H9 (cell line): ENCODE results near the gene PTOV1. TPM values are rescaled to one million over a fixed set of nuclear protein-coding genes. Genes with fewer than 3 reads are reported as not detected.

Source experiments
- DNase-seq: peaks from one replicate; pipeline ENCODE4 v3.0.0-alpha.2; 2017
- H2AFZ ChIP-seq: one replicate; pipeline ENCODE4 v1.6.1; 2013; ENCODE audit warnings: mild to moderate bottlenecking, low read length, control low read depth, moderate library complexity
- H2AK5ac ChIP-seq: 2 replicates; pipeline ENCODE4 v1.6.1; 2013; ENCODE audit warnings: low read length, control low read depth, mixed read lengths; ENCODE audit not compliant: insufficient read length
- H2BK120ac ChIP-seq: one replicate; pipeline ENCODE4 v1.6.1; 2013; ENCODE audit warnings: low read depth, mild to moderate bottlenecking, low read length, control low read depth, inconsistent platforms; ENCODE audit not compliant: poor library complexity, severe bottlenecking
- H2BK12ac ChIP-seq: 2 replicates; pipeline ENCODE4 v1.6.1; 2013; ENCODE audit warnings: low read length, control low read depth, mixed read lengths, low read depth; ENCODE audit not compliant: insufficient read length
- H2BK15ac ChIP-seq: 2 replicates; pipeline ENCODE4 v1.6.1; 2013; ENCODE audit warnings: low read depth, low read length, control low read depth
- H2BK20ac ChIP-seq: one replicate; pipeline ENCODE4 v1.6.1; 2013; ENCODE audit warnings: low read depth, mild to moderate bottlenecking, low read length, control low read depth, inconsistent platforms; ENCODE audit not compliant: poor library complexity, severe bottlenecking
- H2BK5ac ChIP-seq: 2 replicates; pipeline ENCODE4 v1.6.1; 2013; ENCODE audit warnings: low read length, control low read depth, mixed read lengths; ENCODE audit not compliant: insufficient read length
- H3K14ac ChIP-seq: 2 replicates; pipeline ENCODE4 v1.6.1; 2013; ENCODE audit warnings: low read length, control low read depth; ENCODE audit not compliant: insufficient read depth
- H3K18ac ChIP-seq: 2 replicates; pipeline ENCODE4 v1.6.1; 2013; ENCODE audit warnings: low read depth, mild to moderate bottlenecking, mixed read lengths, low read length, control low read depth; ENCODE audit not compliant: insufficient read length
- H3K23ac ChIP-seq: 2 replicates; pipeline ENCODE4 v1.6.1; 2013; ENCODE audit warnings: low read length, control low read depth, mixed read lengths, low read depth; ENCODE audit not compliant: insufficient read length
- H3K23me2 ChIP-seq: 2 replicates; pipeline ENCODE4 v1.6.1; 2013; ENCODE audit warnings: low read depth, mild to moderate bottlenecking, mixed read lengths, low read length, control low read depth; ENCODE audit not compliant: insufficient read length, poor library complexity, severe bottlenecking
- H3K27ac ChIP-seq: 2 replicates; pipeline ENCODE4 v1.5.1; 2013; ENCODE audit warnings: low read length, control low read depth, mixed read lengths, low read depth; ENCODE audit not compliant: insufficient read length
- H3K27me3 ChIP-seq: 2 replicates; pipeline ENCODE4 v1.6.1; 2013; ENCODE audit warnings: low read length, control low read depth, inconsistent platforms; ENCODE audit not compliant: insufficient read depth
- H3K4ac ChIP-seq: 2 replicates; pipeline ENCODE4 v1.6.1; 2013; ENCODE audit warnings: low read depth, mild to moderate bottlenecking, control low read depth, inconsistent platforms, low read length, moderate library complexity
- H3K4me1 ChIP-seq: 2 replicates; pipeline ENCODE4 v1.6.1; 2013; ENCODE audit warnings: low read length, control low read depth, inconsistent platforms; ENCODE audit not compliant: insufficient read depth
- H3K4me2 ChIP-seq: 2 replicates; pipeline ENCODE4 v1.6.1; 2013; ENCODE audit warnings: low read length, control low read depth, mixed read lengths; ENCODE audit not compliant: insufficient read length, insufficient read depth
- H3K56ac ChIP-seq: 2 replicates; pipeline ENCODE4 v1.6.1; 2013; ENCODE audit warnings: low read depth, mild to moderate bottlenecking, mixed read lengths, low read length, control low read depth; ENCODE audit not compliant: insufficient read length
- H3K79me1 ChIP-seq: 2 replicates; pipeline ENCODE4 v1.6.1; 2013; ENCODE audit warnings: low read depth, mild to moderate bottlenecking, moderate library complexity, low read length, control low read depth, inconsistent platforms; ENCODE audit not compliant: insufficient read depth, poor library complexity, severe bottlenecking
- H3K79me2 ChIP-seq: 2 replicates; pipeline ENCODE4 v1.6.1; 2013; ENCODE audit warnings: low read length, control low read depth, inconsistent platforms; ENCODE audit not compliant: insufficient read depth
- H3K9ac ChIP-seq: 2 replicates; pipeline ENCODE4 v1.6.1; 2013; ENCODE audit warnings: low read length, control low read depth, mixed read lengths; ENCODE audit not compliant: insufficient read length; ENCODE audit errors: extremely low read depth
- H3K9me3 ChIP-seq: one replicate; pipeline ENCODE4 v1.6.1; 2013; ENCODE audit warnings: low read depth, low read length, inconsistent platforms; ENCODE audit not compliant: control insufficient read depth
- H3T11ph ChIP-seq: one replicate; pipeline ENCODE4 v1.6.1; 2013; ENCODE audit warnings: mild to moderate bottlenecking, low read length, control low read depth, inconsistent platforms
- H4K20me1 ChIP-seq: one replicate; pipeline ENCODE4 v1.6.1; 2013; ENCODE audit not compliant: control insufficient read depth, insufficient read length, insufficient read depth
- H4K5ac ChIP-seq: 2 replicates; pipeline ENCODE4 v1.6.1; 2013; ENCODE audit warnings: low read depth, mild to moderate bottlenecking, mixed read lengths, low read length, control low read depth; ENCODE audit not compliant: insufficient read length
- H4K8ac ChIP-seq: replicated peaks from 2 replicates; pipeline ENCODE4 v1.6.1; 2013; ENCODE audit warnings: low read length, control low read depth, mixed read lengths, low read depth; ENCODE audit not compliant: insufficient read length
- H4K91ac ChIP-seq: 2 replicates; pipeline ENCODE4 v1.6.1; 2013; ENCODE audit warnings: low read depth, mild to moderate bottlenecking, moderate library complexity, mixed read lengths, low read length, control low read depth; ENCODE audit not compliant: insufficient read length
- H3K27ac Mint-ChIP-seq, 3 experiments: 2 replicates in 2 of 3; 3 replicates in 1 of 3; pipeline ENCODE4 v1.8.0; 2020 to 2021; ENCODE audit warnings: mixed read lengths in 3 of 3, mild to moderate bottlenecking in 1 of 3, moderate library complexity in 1 of 3
- H3K27me3 Mint-ChIP-seq: 2 replicates; pipeline ENCODE4 v1.8.0; 2021; ENCODE audit warnings: low read depth, mild to moderate bottlenecking, moderate library complexity, mixed read lengths
- H3K36me3 Mint-ChIP-seq, 3 experiments: 2 replicates in 2 of 3; 3 replicates in 1 of 3; pipeline ENCODE4 v1.8.0; 2020 to 2021; ENCODE audit warnings: low read depth in 3 of 3, mixed read lengths in 3 of 3; ENCODE audit not compliant: insufficient read depth in 1 of 3
- H3K4me1 Mint-ChIP-seq, 2 experiments: 2 replicates each; pipeline ENCODE4 v1.8.0; 2020; ENCODE audit warnings: mixed read lengths in 2 of 2
- H3K4me3 Mint-ChIP-seq, 2 experiments: 2 replicates in 1 of 2; 3 replicates in 1 of 2; pipeline ENCODE4 v1.8.0; 2020 to 2021; ENCODE audit warnings: mild to moderate bottlenecking in 2 of 2, mixed read lengths in 2 of 2, moderate library complexity in 1 of 2
- H3K9me3 Mint-ChIP-seq, 2 experiments: 2 replicates in 1 of 2; 3 replicates in 1 of 2; pipeline ENCODE4 v1.8.0; 2020; ENCODE audit warnings: mild to moderate bottlenecking in 2 of 2, mixed read lengths in 2 of 2, moderate library complexity in 1 of 2
- WGBS: extraction: QIAGEN DNeasy Blood & Tissue Kit; methylation state at CpG from one replicate; pipeline ENCODE4 v1.1.7; 2013; ENCODE audit warnings: missing lambda C conversion rate, low lambda C conversion rate, mixed read lengths; ENCODE audit not compliant: insufficient read length; ENCODE audit errors: extremely low coverage; 5-methylcytosine and 5-hydroxymethylcytosine counted together
- long read RNA-seq: library from polyadenylated mRNA; unstranded; transcript quantifications from one replicate; pipeline ENCODE4 v2.0.0, GENCODE V29; 2020
- total RNA-seq: library from RNA; stranded (reverse); gene quantifications from 2 replicates; pipeline ENCODE4 v1.2.1, GENCODE V29; 2021
- TF ChIP-seq, protein P1 (sequence below): fragments of 200-600 bp; sonication (generic); conservative IDR thresholded peaks from 3 replicates; pipeline ENCODE4 v1.8.0; 2021; ENCODE audit warnings: antibody characterized with exemption, mild to moderate bottlenecking

Gene PTOV1
- total RNA-seq: 309 and 317 TPM in 2 replicates
- long read RNA-seq, transcript PTOV1-210 (13 exons, 1,438 nt): minor isoform, 25 of 257 reads
- long read RNA-seq, transcript PTOV1-205 (1 exons, 1,880 nt): minor isoform, 8 of 257 reads
- long read RNA-seq, transcript PTOV1-212 (13 exons, 1,577 nt): major isoform, 26 of 257 reads
- long read RNA-seq, partial matches to known transcripts: 58 of 257 reads
- long read RNA-seq, other reads (novel, unspliced or antisense): 134 of 257 reads

DNA sequence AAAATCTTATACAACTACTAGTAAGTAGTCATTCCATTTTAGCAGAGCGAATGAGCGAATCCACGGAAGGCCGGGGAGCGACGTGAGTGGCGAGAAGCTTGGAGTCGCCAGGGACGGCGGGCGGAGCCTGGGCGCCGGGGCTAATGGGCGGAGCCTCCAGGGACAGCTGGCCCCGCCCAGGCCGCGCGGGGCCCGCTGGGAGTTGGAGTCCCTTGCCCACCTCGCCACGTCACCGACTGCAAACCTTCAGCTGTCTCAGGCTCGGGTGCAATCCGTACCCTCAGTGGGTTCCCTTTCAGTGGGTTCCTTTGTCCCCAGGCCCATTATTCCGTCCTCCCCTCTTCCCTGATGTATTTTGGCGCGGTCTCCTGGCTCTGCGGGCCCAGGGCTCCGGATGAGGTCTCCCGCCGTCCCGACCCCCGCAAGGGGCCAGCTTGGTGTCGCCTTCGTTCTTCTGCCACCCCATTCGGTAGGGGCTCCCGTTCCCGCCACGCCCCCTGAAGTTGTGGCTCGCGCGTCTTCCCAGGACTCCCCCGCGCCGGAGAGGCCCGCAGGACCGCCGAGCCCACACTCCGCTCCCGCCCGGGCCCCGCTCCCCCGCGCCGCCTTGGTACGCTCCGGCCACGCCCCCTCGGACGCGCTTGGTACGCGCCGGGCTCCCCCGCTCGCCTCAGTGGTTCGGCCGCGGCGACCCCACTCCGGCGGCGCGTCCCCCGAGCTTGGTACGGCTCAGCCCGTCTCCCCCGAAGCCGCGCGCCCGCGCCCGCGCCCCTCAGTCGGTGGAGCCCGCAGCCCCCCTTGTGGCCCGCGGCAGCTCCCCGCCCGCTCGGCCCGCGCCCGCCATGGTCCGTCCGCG is at the start of gene PTOV1:
Gene PTOV1, plus strand, starts transcription at position 673 of the 856 bp plus-strand sequence.
- Mint-ChIP-seq H3K4me1 (peaks cover 22 to 27% of the 10 kb centered on the region in 2 experiments), H3K9me3 (peaks cover 0 to 4% of the 10 kb centered on the region in 2 experiments; a peak in 2 of 5 replicates), H3K36me3 (peaks cover 30 to 43% (median 35%) of the 10 kb centered on the region in 3 experiments), H3K27ac (peak within 1 kb of the TSS; percentile 91 to 96 (median 95)), H3K27me3 (no peaks in the 10 kb centered on the region; the same call in none of the 2 replicates), H3K4me3 (peak within 1 kb of the TSS; percentile 81 to 90)
- H3K9me3 ChIP-seq: no peaks in the 10 kb centered on the region
- no CpG with 5 or more reads among the region's 98 CpGs for WGBS
- no peak within 1 kb of the TSS for H4K91ac ChIP-seq
- H3T11ph ChIP-seq: no peak within 1 kb of the TSS
- TF ChIP-seq, protein P1, sequence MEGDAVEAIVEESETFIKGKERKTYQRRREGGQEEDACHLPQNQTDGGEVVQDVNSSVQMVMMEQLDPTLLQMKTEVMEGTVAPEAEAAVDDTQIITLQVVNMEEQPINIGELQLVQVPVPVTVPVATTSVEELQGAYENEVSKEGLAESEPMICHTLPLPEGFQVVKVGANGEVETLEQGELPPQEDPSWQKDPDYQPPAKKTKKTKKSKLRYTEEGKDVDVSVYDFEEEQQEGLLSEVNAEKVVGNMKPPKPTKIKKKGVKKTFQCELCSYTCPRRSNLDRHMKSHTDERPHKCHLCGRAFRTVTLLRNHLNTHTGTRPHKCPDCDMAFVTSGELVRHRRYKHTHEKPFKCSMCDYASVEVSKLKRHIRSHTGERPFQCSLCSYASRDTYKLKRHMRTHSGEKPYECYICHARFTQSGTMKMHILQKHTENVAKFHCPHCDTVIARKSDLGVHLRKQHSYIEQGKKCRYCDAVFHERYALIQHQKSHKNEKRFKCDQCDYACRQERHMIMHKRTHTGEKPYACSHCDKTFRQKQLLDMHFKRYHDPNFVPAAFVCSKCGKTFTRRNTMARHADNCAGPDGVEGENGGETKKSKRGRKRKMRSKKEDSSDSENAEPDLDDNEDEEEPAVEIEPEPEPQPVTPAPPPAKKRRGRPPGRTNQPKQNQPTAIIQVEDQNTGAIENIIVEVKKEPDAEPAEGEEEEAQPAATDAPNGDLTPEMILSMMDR: no peak
- no peak within 1 kb of the TSS for H2BK5ac ChIP-seq
- no peak within 1 kb of the TSS for H2BK20ac ChIP-seq
- peaks cover 10% of the 10 kb centered on the region for H3K23me2 ChIP-seq
- no peak within 1 kb of the TSS for H4K8ac ChIP-seq
- no peaks in the 10 kb centered on the region for H3K27me3 ChIP-seq
- no peak within 1 kb of the TSS for H3K56ac ChIP-seq
- DNase-seq: peak; percentile 93
- peak within 1 kb of the TSS; percentile 90 for H3K4me2 ChIP-seq
- H2AK5ac ChIP-seq: no peak within 1 kb of the TSS
- no peak within 1 kb of the TSS for H4K5ac ChIP-seq
- H2BK120ac ChIP-seq: no peak within 1 kb of the TSS
- H3K9ac ChIP-seq: peak within 1 kb of the TSS; percentile 66
- no peak within 1 kb of the TSS for H3K23ac ChIP-seq
- H3K14ac ChIP-seq: peak within 1 kb of the TSS; percentile 85; the same call in 1 of the 2 replicates
- no peak within 1 kb of the TSS for H2BK15ac ChIP-seq
- H3K4ac ChIP-seq: no peak within 1 kb of the TSS
- H3K79me1 ChIP-seq: peaks cover 11% of the 10 kb centered on the region
- no peaks in the 10 kb centered on the region; the same call in 1 of the 2 replicates for H3K4me1 ChIP-seq
- H3K27ac ChIP-seq: no peak within 1 kb of the TSS
- peak within 1 kb of the TSS; percentile 80 for H3K18ac ChIP-seq
- peaks cover 9% of the 10 kb centered on the region; the same call in 1 of the 2 replicates for H3K79me2 ChIP-seq
- H2BK12ac ChIP-seq: peak within 1 kb of the TSS; percentile 10
- no peak within 1 kb of the TSS for H2AFZ ChIP-seq
- H4K20me1 ChIP-seq: peaks cover 3% of the 10 kb centered on the region
